Activated T-helper 17 cell treated with anti-CD3 and anti-CD28 coated beads, Interleukin-2, amount 50 U/mL, for 72 hours (primary cell): Measurements from ENCODE around the gene MLLT10. TPM values are rescaled to one million over a fixed set of nuclear protein-coding genes. Genes with fewer than 3 reads are reported as not detected.

Source experiments
- ATAC-seq: fragments of 150-1000 bp; cut with Tn5 transposase; replicated peaks from 2 replicates; pipeline ENCODE4 v1.10.0; 2021; ENCODE audit warnings: mild to moderate bottlenecking, moderate library complexity
- H3K27ac Mint-ChIP-seq: one replicate; pipeline ENCODE4 v1.8.0; 2022; ENCODE audit warnings: mixed read lengths
- H3K27me3 Mint-ChIP-seq: one replicate; pipeline ENCODE4 v1.8.0; 2022; ENCODE audit warnings: mixed read lengths
- H3K36me3 Mint-ChIP-seq: one replicate; pipeline ENCODE4 v1.8.0; 2022; ENCODE audit warnings: low read depth, mild to moderate bottlenecking, mixed read lengths
- H3K4me1 Mint-ChIP-seq: one replicate; pipeline ENCODE4 v1.8.0; 2022; ENCODE audit warnings: mixed read lengths
- H3K4me3 Mint-ChIP-seq: one replicate; pipeline ENCODE4 v1.8.0; 2022; ENCODE audit warnings: mild to moderate bottlenecking, mixed read lengths
- H3K9me3 Mint-ChIP-seq: one replicate; pipeline ENCODE4 v1.8.0; 2022; ENCODE audit warnings: mixed read lengths
- total RNA-seq, 2 donors: library from RNA; stranded (reverse); gene quantifications; one replicate each; pipeline ENCODE4 v1.2.3, GENCODE V29; 2022

Gene MLLT10
- total RNA-seq, 2 donors from 2014 or later: 45.2 to 50.1 TPM

- Mint-ChIP-seq H3K4me3 (no peak overlapping the region), H3K4me1 (no peaks in the 10 kb centered on the region), H3K36me3 (peaks cover 29% of the 10 kb centered on the region), H3K27ac (peak overlapping the region; percentile 28), H3K9me3 (no peaks in the 10 kb centered on the region), H3K27me3 (no peaks in the 10 kb centered on the region)
- no peak for ATAC-seq
These were observed 219.7 kb downstream of the MLLT10 start for GRCh38 chr10:21753497-21754270.

GRCh38 chr10:21754410-21755011, 220.5 kb downstream of the MLLT10 start:
- no peaks in the 10 kb centered on the region for H3K9me3 Mint-ChIP-seq
- no peak overlapping the region for H3K4me3 Mint-ChIP-seq

GRCh38 chr10:21756707-21757106, 222.7 kb downstream of the MLLT10 start:
- Mint-ChIP-seq H3K9me3 (no peaks in the 10 kb centered on the region), H3K27me3 (no peaks in the 10 kb centered on the region), H3K27ac (no peak overlapping the region), H3K4me1 (no peaks in the 10 kb centered on the region), H3K4me3 (no peak overlapping the region), H3K36me3 (peaks cover 41% of the 10 kb centered on the region)
- ATAC-seq: no peak

More at GRCh38 chr10:21754410-21755011, 220.5 kb downstream of the MLLT10 start:
- no peaks in the 10 kb centered on the region for H3K4me1 Mint-ChIP-seq
- no peaks in the 10 kb centered on the region for H3K27me3 Mint-ChIP-seq
- no peak overlapping the region for H3K27ac Mint-ChIP-seq
- peaks cover 37% of the 10 kb centered on the region for H3K36me3 Mint-ChIP-seq
- ATAC-seq: no peak

- no peak overlapping the region for H3K4me3 Mint-ChIP-seq
- ATAC-seq: no peak
- no peaks in the 10 kb centered on the region for H3K9me3 Mint-ChIP-seq
- H3K27ac Mint-ChIP-seq: no peak overlapping the region
- peaks cover 41% of the 10 kb centered on the region for H3K36me3 Mint-ChIP-seq
- no peaks in the 10 kb centered on the region for H3K27me3 Mint-ChIP-seq
- H3K4me1 Mint-ChIP-seq: no peaks in the 10 kb centered on the region
These were observed 223.3 kb downstream of the MLLT10 start for GRCh38 chr10:21757185-21757901.

GRCh38 chr10:21758239-21758638, 224.2 kb downstream of the MLLT10 start:
- no peak for ATAC-seq
- no peaks in the 10 kb centered on the region for H3K9me3 Mint-ChIP-seq
- no peaks in the 10 kb centered on the region for H3K27me3 Mint-ChIP-seq
- H3K4me3 Mint-ChIP-seq: no peak overlapping the region
- peaks cover 41% of the 10 kb centered on the region for H3K36me3 Mint-ChIP-seq
- H3K27ac Mint-ChIP-seq: no peak overlapping the region
- no peaks in the 10 kb centered on the region for H3K4me1 Mint-ChIP-seq

- Mint-ChIP-seq H3K4me3 (no peak overlapping the region), H3K4me1 (no peaks in the 10 kb centered on the region), H3K36me3 (peaks cover 41% of the 10 kb centered on the region), H3K9me3 (no peaks in the 10 kb centered on the region), H3K27ac (peak overlapping the region; percentile 11), H3K27me3 (no peaks in the 10 kb centered on the region)
- ATAC-seq: no peak
These were observed 224.7 kb downstream of the MLLT10 start for GRCh38 chr10:21758696-21759095.

GRCh38 chr10:21759232-21759631, 225.2 kb downstream of the MLLT10 start:
- no peaks in the 10 kb centered on the region for H3K4me1 Mint-ChIP-seq
- no peaks in the 10 kb centered on the region for H3K9me3 Mint-ChIP-seq

GRCh38 chr10:21760332-21760731, 226.3 kb downstream of the MLLT10 start:
- no peak for ATAC-seq

More at GRCh38 chr10:21759232-21759631, 225.2 kb downstream of the MLLT10 start:
- peaks cover 41% of the 10 kb centered on the region for H3K36me3 Mint-ChIP-seq
- no peaks in the 10 kb centered on the region for H3K27me3 Mint-ChIP-seq
- H3K4me3 Mint-ChIP-seq: no peak overlapping the region
- no peak for ATAC-seq
- no peak overlapping the region for H3K27ac Mint-ChIP-seq

GRCh38 chr10:21764466-21765189, 230.6 kb downstream of the MLLT10 start:
- Mint-ChIP-seq H3K9me3 (no peaks in the 10 kb centered on the region), H3K27me3 (no peaks in the 10 kb centered on the region), H3K4me3 (no peak overlapping the region), H3K4me1 (no peaks in the 10 kb centered on the region), H3K27ac (peak overlapping the region; percentile 44), H3K36me3 (peaks cover 3% of the 10 kb centered on the region)
- no peak for ATAC-seq

More at GRCh38 chr10:21760332-21760731, 226.3 kb downstream of the MLLT10 start:
- Mint-ChIP-seq H3K4me1 (no peaks in the 10 kb centered on the region), H3K4me3 (no peak overlapping the region), H3K27me3 (no peaks in the 10 kb centered on the region), H3K9me3 (no peaks in the 10 kb centered on the region), H3K36me3 (peaks cover 32% of the 10 kb centered on the region), H3K27ac (no peak overlapping the region)

GRCh38 chr10:21769041-21769440, 235.0 kb downstream of the MLLT10 start:
- Mint-ChIP-seq H3K27ac (no peak overlapping the region), H3K4me1 (no peaks in the 10 kb centered on the region), H3K4me3 (no peak overlapping the region), H3K9me3 (no peaks in the 10 kb centered on the region), H3K27me3 (no peaks in the 10 kb centered on the region), H3K36me3 (no peaks in the 10 kb centered on the region)
- ATAC-seq: no peak

GRCh38 chr10:21771219-21771618, 237.2 kb downstream of the MLLT10 start:
- no peaks in the 10 kb centered on the region for H3K36me3 Mint-ChIP-seq
- H3K27me3 Mint-ChIP-seq: no peaks in the 10 kb centered on the region
- no peaks in the 10 kb centered on the region for H3K9me3 Mint-ChIP-seq
- no peaks in the 10 kb centered on the region for H3K4me1 Mint-ChIP-seq
- no peak overlapping the region for H3K27ac Mint-ChIP-seq
- ATAC-seq: no peak
- H3K4me3 Mint-ChIP-seq: no peak overlapping the region

GRCh38 chr10:21776883-21777282, 242.9 kb downstream of the MLLT10 start:
- H3K27ac Mint-ChIP-seq: no peak overlapping the region
- peaks cover 15% of the 10 kb centered on the region for H3K36me3 Mint-ChIP-seq
- H3K4me3 Mint-ChIP-seq: no peak overlapping the region
- no peaks in the 10 kb centered on the region for H3K27me3 Mint-ChIP-seq
- H3K4me1 Mint-ChIP-seq: no peaks in the 10 kb centered on the region
- no peaks in the 10 kb centered on the region for H3K9me3 Mint-ChIP-seq
- no peak for ATAC-seq

- no peak overlapping the region for H3K4me3 Mint-ChIP-seq
- no peaks in the 10 kb centered on the region for H3K27me3 Mint-ChIP-seq
- no peak for ATAC-seq
- H3K4me1 Mint-ChIP-seq: no peaks in the 10 kb centered on the region
- H3K27ac Mint-ChIP-seq: no peak overlapping the region
- no peaks in the 10 kb centered on the region for H3K36me3 Mint-ChIP-seq
- peaks cover 11% of the 10 kb centered on the region for H3K9me3 Mint-ChIP-seq
These were observed 257.2 kb downstream of the MLLT10 start for GRCh38 chr10:21791276-21791675.
